HepG2 (cell line): ENCODE data around the gene MAP1LC3B. TPM values are rescaled to one million over a fixed set of nuclear protein-coding genes. Genes with fewer than 3 reads are reported as not detected.

Experiments used
- ARID4A ChIP-seq: sonication (generic); formaldehyde crosslinking; IDR thresholded peaks from 2 replicates; pipeline ENCODE4 v1.5.0; 2020; ENCODE audit warnings: mild to moderate bottlenecking, missing genetic modification reagents, borderline replicate concordance
- DPF2 ChIP-seq: sonication (generic); formaldehyde crosslinking; IDR thresholded peaks from 2 replicates; pipeline ENCODE4 v1.4.0; 2020; ENCODE audit warnings: mild to moderate bottlenecking, low read depth, missing genetic modification reagents, borderline replicate concordance
- MTERF4 ChIP-seq: sonication (generic); formaldehyde crosslinking; IDR thresholded peaks from 2 replicates; pipeline ENCODE4 v1.8.0; 2023; ENCODE audit warnings: mild to moderate bottlenecking, missing genetic modification reagents
- MXD1 ChIP-seq: sonication (generic); formaldehyde crosslinking; IDR thresholded peaks from 2 replicates; pipeline ENCODE4 v1.4.0; 2020; ENCODE audit warnings: mild to moderate bottlenecking, missing genetic modification reagents
- PRMT3 ChIP-seq: sonication (generic); formaldehyde crosslinking; IDR thresholded peaks from 2 replicates; pipeline ENCODE4 v1.8.1; 2022; ENCODE audit warnings: low read depth, mild to moderate bottlenecking, moderate library complexity, missing genetic modification reagents, borderline replicate concordance
- RAD51 ChIP-seq: fragments of 450-650 bp; IDR thresholded peaks from 2 replicates; pipeline ENCODE4 v1.6.1; 2016; ENCODE audit warnings: borderline replicate concordance
- SKI ChIP-seq: fragments of 450-650 bp; IDR thresholded peaks from one replicate; pipeline ENCODE4 v1.6.1; 2018; ENCODE audit warnings: mild to moderate bottlenecking; ENCODE audit not compliant: partially characterized antibody
- ZBTB26 ChIP-seq: IDR thresholded peaks from 2 replicates; pipeline ENCODE4 v1.6.1; 2016; ENCODE audit warnings: missing compliant biosample characterization, missing genetic modification reagents, borderline replicate concordance
- ZBTB7A ChIP-seq: sonication (generic); formaldehyde crosslinking; IDR thresholded peaks from 2 replicates; pipeline ENCODE4 v1.8.0; 2022; ENCODE audit warnings: mild to moderate bottlenecking, missing genetic modification reagents
- ZNF12 ChIP-seq: sonication (generic); formaldehyde crosslinking; IDR thresholded peaks from 2 replicates; pipeline ENCODE4 v1.5.0; 2020; ENCODE audit warnings: missing genetic modification reagents
- ZNF335 ChIP-seq: sonication (generic); formaldehyde crosslinking; IDR thresholded peaks from 2 replicates; pipeline ENCODE4 v1.4.0; 2020; ENCODE audit warnings: missing genetic modification reagents
- ZNF343 ChIP-seq: sonication (generic); formaldehyde crosslinking; IDR thresholded peaks from 2 replicates; pipeline ENCODE4 v1.4.0; 2020; ENCODE audit warnings: mild to moderate bottlenecking, missing genetic modification reagents
- ZNF446 ChIP-seq: sonication (generic); formaldehyde crosslinking; IDR thresholded peaks from 2 replicates; pipeline ENCODE4 v1.5.0; 2020; ENCODE audit warnings: mild to moderate bottlenecking, missing genetic modification reagents
- ZNF577 ChIP-seq: sonication (generic); formaldehyde crosslinking; IDR thresholded peaks from 2 replicates; pipeline ENCODE4 v1.4.0; 2020; ENCODE audit warnings: mild to moderate bottlenecking, low read depth, missing genetic modification reagents, borderline replicate concordance
- ZNF619 ChIP-seq: sonication (generic); formaldehyde crosslinking; IDR thresholded peaks from 2 replicates; pipeline ENCODE4 v1.4.0; 2020; ENCODE audit warnings: mild to moderate bottlenecking, missing genetic modification reagents
- ZNF740 ChIP-seq: sonication (generic); formaldehyde crosslinking; IDR thresholded peaks from 2 replicates; pipeline ENCODE4 v1.4.0; 2020; ENCODE audit warnings: missing genetic modification reagents
- polyA plus RNA-seq, 8 experiments: library from polyadenylated mRNA; depleted of rRNA in 3 of 8; stranded (reverse) in 7 of 8; unstranded in 1 of 8; fragments of >200 nt; fragmentation: Illumina TruSeq in 4 of 8; extraction: Trizol in 4 of 8; gene quantifications; 2 replicates each; pipeline versions ENCODE4 v1.2.1 to v1.2.3, GENCODE V29; 2011 to 2016; ENCODE audit warnings: low read depth in 4 of 8, missing spikeins in 1 of 8, mixed read lengths in 1 of 8; ENCODE audit not compliant: insufficient read depth in 1 of 8
- total RNA-seq, 5 experiments: library from RNA; depleted of rRNA; stranded (reverse); fragments of >200 nt; fragmentation: Illumina TruSeq; extraction: Trizol; gene quantifications; 2 replicates each; pipeline ENCODE4 v1.2.3, GENCODE V29; 2016; ENCODE audit warnings: low read depth in 1 of 5
- TF ChIP-seq, protein P1 (sequence below): sonication (generic); formaldehyde crosslinking; IDR thresholded peaks from 2 replicates; pipeline ENCODE4 v1.5.0; 2020; ENCODE audit warnings: mild to moderate bottlenecking, missing genetic modification reagents
- TF ChIP-seq, protein P2 (sequence below): IDR thresholded peaks from 2 replicates; pipeline ENCODE4 v1.6.1; 2016; ENCODE audit warnings: low read depth, borderline replicate concordance

Gene MAP1LC3B
- total and polyA plus RNA-seq, 2 of the 13 experiments (the other 11 are each of a cell fraction or from before 2014, with no cell fraction given), result 15.7 to 37.4 TPM

DNA sequence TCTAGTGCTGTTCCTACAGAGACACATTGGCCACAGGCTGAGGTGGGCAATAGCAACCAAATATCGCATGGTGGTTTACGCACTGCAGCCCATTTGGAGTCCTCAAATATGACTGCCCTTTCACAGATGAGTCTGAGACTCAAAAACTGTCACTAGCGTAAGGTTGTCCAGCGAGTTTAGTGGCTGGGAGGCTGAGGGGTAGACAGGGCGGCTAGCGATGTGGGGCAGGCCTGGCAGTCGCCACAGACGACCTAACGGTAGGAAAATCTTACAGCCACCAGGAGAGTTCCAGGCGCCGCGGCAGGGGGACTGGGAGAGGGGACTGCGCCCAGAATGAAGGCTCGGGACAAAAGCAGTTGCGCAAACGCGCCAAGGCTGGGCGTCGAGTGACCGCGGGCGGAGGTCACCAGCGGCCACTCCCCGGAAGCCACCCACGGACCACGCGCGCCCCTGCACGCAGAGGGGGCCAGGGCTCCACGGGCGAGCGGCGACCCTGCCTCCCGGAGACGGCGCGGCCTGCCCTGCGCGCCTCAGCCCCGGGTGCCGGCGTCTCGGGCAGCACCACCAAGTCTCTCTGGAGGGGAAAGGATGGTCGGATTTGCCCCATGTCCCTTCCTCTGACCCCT is 699 bp upstream of the MAP1LC3B start (continued):
- TF ChIP-seq ZNF740 (no peak; the same call in 1 of the 2 replicates), DPF2 (CRISPR knock-in tag) (0 out of 2 replicates have a peak, but pooled peaks have one; percentile 32), ZNF12 (CRISPR knock-in tag) (no peak), MTERF4 (peak; percentile 73; the same call in 1 of the 2 replicates), PRMT3 (CRISPR knock-in tag) (0 out of 2 replicates have a peak, but pooled peaks have one; percentile 89), SKI (peak; percentile 75), ZBTB26 (no peak), ZNF577 (CRISPR knock-in tag) (no peak), MXD1 (CRISPR knock-in tag) (no peak), ARID4A (CRISPR knock-in tag) (no peak), ZNF619 (no peak), ZNF446 (no peak), ZNF343 (CRISPR knock-in tag) (peak; percentile 21; the same call in 1 of the 2 replicates), ZNF335 (CRISPR knock-in tag) (0 out of 2 replicates have a peak, but pooled peaks have one; percentile 13), ZBTB7A (no peak; the same call in none of the 2 replicates), RAD51 (no peak)
- TF ChIP-seq, protein P1, sequence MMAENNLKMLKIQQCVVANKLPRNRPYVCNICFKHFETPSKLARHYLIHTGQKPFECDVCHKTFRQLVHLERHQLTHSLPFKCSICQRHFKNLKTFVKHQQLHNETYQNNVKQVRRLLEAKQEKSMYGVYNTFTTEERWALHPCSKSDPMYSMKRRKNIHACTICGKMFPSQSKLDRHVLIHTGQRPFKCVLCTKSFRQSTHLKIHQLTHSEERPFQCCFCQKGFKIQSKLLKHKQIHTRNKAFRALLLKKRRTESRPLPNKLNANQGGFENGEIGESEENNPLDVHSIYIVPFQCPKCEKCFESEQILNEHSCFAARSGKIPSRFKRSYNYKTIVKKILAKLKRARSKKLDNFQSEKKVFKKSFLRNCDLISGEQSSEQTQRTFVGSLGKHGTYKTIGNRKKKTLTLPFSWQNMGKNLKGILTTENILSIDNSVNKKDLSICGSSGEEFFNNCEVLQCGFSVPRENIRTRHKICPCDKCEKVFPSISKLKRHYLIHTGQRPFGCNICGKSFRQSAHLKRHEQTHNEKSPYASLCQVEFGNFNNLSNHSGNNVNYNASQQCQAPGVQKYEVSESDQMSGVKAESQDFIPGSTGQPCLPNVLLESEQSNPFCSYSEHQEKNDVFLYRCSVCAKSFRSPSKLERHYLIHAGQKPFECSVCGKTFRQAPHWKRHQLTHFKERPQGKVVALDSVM (CRISPR knock-in tag), result no peak; the same call in none of the 2 replicates
- TF ChIP-seq, protein P2, sequence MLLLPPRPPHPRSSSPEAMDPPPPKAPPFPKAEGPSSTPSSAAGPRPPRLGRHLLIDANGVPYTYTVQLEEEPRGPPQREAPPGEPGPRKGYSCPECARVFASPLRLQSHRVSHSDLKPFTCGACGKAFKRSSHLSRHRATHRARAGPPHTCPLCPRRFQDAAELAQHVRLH (CRISPR knock-in tag), result no peak
